T-helper 1 cell treated with Interleukin-12 subunit alpha and Interleukin-12 subunit beta and Interleukin-4 antibody, amounts not matched to agents 30 μg/mL and 1 μg/mL, for 36 hours (primary cell): ENCODE data around the gene TEX53.

Experiments
- H3K27ac Mint-ChIP-seq: one replicate; pipeline ENCODE4 v1.8.0; 2021; ENCODE audit warnings: mild to moderate bottlenecking, mixed read lengths
- H3K27me3 Mint-ChIP-seq: one replicate; pipeline ENCODE4 v1.8.0; 2021; ENCODE audit warnings: low read depth, mixed read lengths
- H3K36me3 Mint-ChIP-seq: one replicate; pipeline ENCODE4 v1.8.0; 2021; ENCODE audit warnings: low read depth, mixed read lengths
- H3K4me1 Mint-ChIP-seq: one replicate; pipeline ENCODE4 v1.8.0; 2021; ENCODE audit warnings: low read depth, mixed read lengths
- H3K4me3 Mint-ChIP-seq: one replicate; pipeline ENCODE4 v1.8.0; 2021; ENCODE audit warnings: mild to moderate bottlenecking, moderate library complexity, mixed read lengths
- H3K9me3 Mint-ChIP-seq: one replicate; pipeline ENCODE4 v1.8.0; 2021; ENCODE audit warnings: mixed read lengths

Gene TEX53

GRCh38 chr9:114634387-114634786 is 23.2 kb downstream of the TEX53 start:
- no peaks in the 10 kb centered on the region for H3K4me1 Mint-ChIP-seq
- H3K36me3 Mint-ChIP-seq: peaks cover 27% of the 10 kb centered on the region
- no peak overlapping the region for H3K4me3 Mint-ChIP-seq
- H3K27me3 Mint-ChIP-seq: no peaks in the 10 kb centered on the region
- H3K9me3 Mint-ChIP-seq: no peaks in the 10 kb centered on the region
- H3K27ac Mint-ChIP-seq: no peak overlapping the region

- Mint-ChIP-seq H3K27me3 (no peaks in the 10 kb centered on the region), H3K9me3 (no peaks in the 10 kb centered on the region), H3K27ac (no peak overlapping the region), H3K36me3 (peaks cover 25% of the 10 kb centered on the region), H3K4me1 (no peaks in the 10 kb centered on the region), H3K4me3 (no peak overlapping the region)
Measured at GRCh38 chr9:114633438-114634089, 24.0 kb downstream of the TEX53 start.

GRCh38 chr9:114631166-114631565 is 26.4 kb downstream of the TEX53 start:
- Mint-ChIP-seq H3K36me3 (peaks cover 29% of the 10 kb centered on the region), H3K9me3 (no peaks in the 10 kb centered on the region), H3K27ac (no peak overlapping the region), H3K4me1 (no peaks in the 10 kb centered on the region), H3K27me3 (no peaks in the 10 kb centered on the region), H3K4me3 (no peak overlapping the region)

- H3K9me3 Mint-ChIP-seq: no peaks in the 10 kb centered on the region
- H3K4me3 Mint-ChIP-seq: no peak overlapping the region
- no peak overlapping the region for H3K27ac Mint-ChIP-seq
- no peaks in the 10 kb centered on the region for H3K27me3 Mint-ChIP-seq
- H3K36me3 Mint-ChIP-seq: peaks cover 28% of the 10 kb centered on the region
- no peaks in the 10 kb centered on the region for H3K4me1 Mint-ChIP-seq
Measured at GRCh38 chr9:114629563-114630090, 28.0 kb downstream of the TEX53 start.

- Mint-ChIP-seq H3K4me3 (no peak overlapping the region), H3K9me3 (no peaks in the 10 kb centered on the region), H3K4me1 (no peaks in the 10 kb centered on the region), H3K27ac (no peak overlapping the region), H3K36me3 (peaks cover 23% of the 10 kb centered on the region), H3K27me3 (no peaks in the 10 kb centered on the region)
Measured at GRCh38 chr9:114627553-114627952, 30.1 kb downstream of the TEX53 start.

GRCh38 chr9:114626415-114627020 is 31.1 kb downstream of the TEX53 start:
- Mint-ChIP-seq H3K4me1 (peaks cover 2% of the 10 kb centered on the region), H3K4me3 (no peak overlapping the region), H3K27me3 (no peaks in the 10 kb centered on the region), H3K36me3 (peaks cover 27% of the 10 kb centered on the region), H3K27ac (no peak overlapping the region), H3K9me3 (no peaks in the 10 kb centered on the region)

- H3K36me3 Mint-ChIP-seq: peaks cover 30% of the 10 kb centered on the region
- H3K27ac Mint-ChIP-seq: no peak overlapping the region
Measured at GRCh38 chr9:114624677-114625076, 32.9 kb downstream of the TEX53 start.

GRCh38 chr9:114621975-114622609 is 35.5 kb downstream of the TEX53 start:
- no peak overlapping the region for H3K27ac Mint-ChIP-seq
- no peaks in the 10 kb centered on the region for H3K9me3 Mint-ChIP-seq
- peaks cover 25% of the 10 kb centered on the region for H3K36me3 Mint-ChIP-seq
- peaks cover 14% of the 10 kb centered on the region for H3K4me1 Mint-ChIP-seq
- H3K4me3 Mint-ChIP-seq: no peak overlapping the region
- no peaks in the 10 kb centered on the region for H3K27me3 Mint-ChIP-seq

More at GRCh38 chr9:114624677-114625076, 32.9 kb downstream of the TEX53 start:
- Mint-ChIP-seq H3K27me3 (no peaks in the 10 kb centered on the region), H3K4me3 (no peak overlapping the region), H3K4me1 (peaks cover 3% of the 10 kb centered on the region), H3K9me3 (no peaks in the 10 kb centered on the region)

GRCh38 chr9:114621561-114621960 is 36.0 kb downstream of the TEX53 start:
- H3K36me3 Mint-ChIP-seq: peaks cover 25% of the 10 kb centered on the region
- H3K27ac Mint-ChIP-seq: no peak overlapping the region

GRCh38 chr9:114619191-114619761 is 38.3 kb downstream of the TEX53 start:
- Mint-ChIP-seq H3K27ac (peak overlapping the region; percentile 78), H3K9me3 (no peaks in the 10 kb centered on the region), H3K36me3 (peaks cover 25% of the 10 kb centered on the region), H3K4me3 (peak overlapping the region; percentile 69), H3K27me3 (no peaks in the 10 kb centered on the region), H3K4me1 (peaks cover 26% of the 10 kb centered on the region)

More at GRCh38 chr9:114621561-114621960, 36.0 kb downstream of the TEX53 start:
- no peaks in the 10 kb centered on the region for H3K27me3 Mint-ChIP-seq
- H3K4me3 Mint-ChIP-seq: no peak overlapping the region
- H3K9me3 Mint-ChIP-seq: no peaks in the 10 kb centered on the region
- peaks cover 18% of the 10 kb centered on the region for H3K4me1 Mint-ChIP-seq

- H3K27me3 Mint-ChIP-seq: no peaks in the 10 kb centered on the region
- peak overlapping the region; percentile 49 for H3K4me3 Mint-ChIP-seq
- H3K9me3 Mint-ChIP-seq: no peaks in the 10 kb centered on the region
- peaks cover 20% of the 10 kb centered on the region for H3K36me3 Mint-ChIP-seq
- peaks cover 44% of the 10 kb centered on the region for H3K4me1 Mint-ChIP-seq
- H3K27ac Mint-ChIP-seq: peak overlapping the region; percentile 93
Measured at GRCh38 chr9:114616684-114617520, 40.7 kb downstream of the TEX53 start.

- Mint-ChIP-seq H3K36me3 (peaks cover 10% of the 10 kb centered on the region), H3K4me1 (peaks cover 48% of the 10 kb centered on the region), H3K27ac (peak overlapping the region; percentile 36), H3K27me3 (no peaks in the 10 kb centered on the region), H3K4me3 (no peak overlapping the region), H3K9me3 (no peaks in the 10 kb centered on the region)
Measured at GRCh38 chr9:114614373-114614772, 43.2 kb downstream of the TEX53 start.

- H3K27me3 Mint-ChIP-seq: no peaks in the 10 kb centered on the region
- no peak overlapping the region for H3K27ac Mint-ChIP-seq
- H3K36me3 Mint-ChIP-seq: peaks cover 7% of the 10 kb centered on the region
- peaks cover 47% of the 10 kb centered on the region for H3K4me1 Mint-ChIP-seq
- no peak overlapping the region for H3K4me3 Mint-ChIP-seq
- no peaks in the 10 kb centered on the region for H3K9me3 Mint-ChIP-seq
Measured at GRCh38 chr9:114613919-114614318, 43.7 kb downstream of the TEX53 start.

GRCh38 chr9:114613087-114613486 is 44.5 kb downstream of the TEX53 start:
- Mint-ChIP-seq H3K4me3 (peak overlapping the region; percentile 86), H3K27ac (peak overlapping the region; percentile 85), H3K36me3 (peaks cover 6% of the 10 kb centered on the region), H3K27me3 (no peaks in the 10 kb centered on the region), H3K4me1 (peaks cover 43% of the 10 kb centered on the region), H3K9me3 (no peaks in the 10 kb centered on the region)
